Suprapubic skin (tissue), 4 donors: ENCODE results near the gene ACOT7. TPM values are rescaled to one million over a fixed set of nuclear protein-coding genes. Genes with fewer than 3 reads are reported as not detected.
"Not testable (repeated sequence)": the region's sequence is repeated elsewhere in the genome, so short reads cannot be mapped to it uniquely, and the experiment has no call there.

Experiments used
- DNase-seq, 2 donors: peaks; one replicate each; pipeline ENCODE4 v3.0.0-alpha.2; 2019; ENCODE audit warnings: low spot score in 2 of 2
- H3K27ac ChIP-seq: fragments of 200-600 bp; sonication (generic); one replicate; pipeline ENCODE4 v1.5.1; 2019
- H3K27me3 ChIP-seq: fragments of 200-600 bp; sonication (generic); one replicate; pipeline ENCODE4 v1.5.1; 2019
- H3K36me3 ChIP-seq: fragments of 200-600 bp; sonication (generic); one replicate; pipeline ENCODE4 v1.5.1; 2019
- H3K4me1 ChIP-seq: fragments of 200-600 bp; sonication (generic); one replicate; pipeline ENCODE4 v1.5.1; 2019
- H3K4me3 ChIP-seq: fragments of 200-600 bp; sonication (generic); one replicate; pipeline ENCODE4 v1.5.1; 2019; ENCODE audit warnings: mild to moderate bottlenecking
- H3K9me3 ChIP-seq: fragments of 200-600 bp; sonication (generic); one replicate; pipeline ENCODE4 v1.5.1; 2019
- EP300 ChIP-seq: sonication (generic); formaldehyde crosslinking; IDR thresholded peaks from one replicate; pipeline ENCODE4 v1.6.1; 2017; ENCODE audit warnings: antibody characterized with exemption
- POLR2A ChIP-seq, 2 donors: fragments of 450-650 bp; IDR thresholded peaks; one replicate each; pipeline ENCODE4 v1.6.1; 2017; ENCODE audit warnings: antibody characterized with exemption in 2 of 2, mild to moderate bottlenecking in 2 of 2, moderate library complexity in 2 of 2
- POLR2AphosphoS5 ChIP-seq, 3 donors: sonication (generic); formaldehyde crosslinking; IDR thresholded peaks; one replicate each; pipeline ENCODE4 v1.6.1; 2017; ENCODE audit warnings: antibody characterized with exemption in 3 of 3
- WGBS: methylation state at CpG from one replicate; pipeline ENCODE4 v1.1.5; 2018; 5-methylcytosine and 5-hydroxymethylcytosine counted together
- total RNA-seq, 4 donors: library from RNA; depleted of rRNA; stranded (reverse); fragments of >200 nt; gene quantifications; one replicate each; pipeline ENCODE4 v1.1.0, GENCODE V29; 2016
- TF ChIP-seq, protein P1 (sequence below), 2 donors: fragments of 200-600 bp in 1 of 2; fragments of 450-650 bp in 1 of 2; sonication (generic) in 1 of 2; IDR thresholded peaks; one replicate each; pipeline ENCODE4 v1.5.1; 2016 to 2019; ENCODE audit warnings: antibody characterized with exemption in 2 of 2, mild to moderate bottlenecking in 1 of 2, moderate library complexity in 1 of 2

Gene ACOT7
- total RNA-seq, 4 donors from 2014 or later, result 8.4 to 40.5 (median 26.7) TPM

DNA sequence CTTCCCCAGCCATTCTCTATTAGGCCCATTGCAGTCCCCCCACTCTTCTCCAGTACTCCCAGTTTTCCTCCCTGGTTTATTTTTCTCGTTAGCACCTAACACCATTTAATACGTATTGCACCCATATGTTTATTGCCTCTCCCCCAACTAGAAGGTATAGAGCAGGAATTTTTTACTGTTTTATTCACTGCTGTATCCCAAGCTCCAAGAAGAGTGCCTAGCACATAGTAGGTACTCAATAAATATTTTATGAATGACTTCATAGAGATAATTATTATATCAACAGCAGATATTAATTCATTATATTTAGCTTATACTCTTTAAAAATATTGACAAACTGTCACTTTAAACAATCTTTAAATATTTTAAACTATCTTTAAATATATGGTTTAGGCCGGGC, 5.7 kb upstream of the ACOT7 start:
- no peaks in the 10 kb centered on the region for H3K36me3 ChIP-seq
- DNase-seq, result no peak
- peaks cover under 1% of the 10 kb centered on the region for H3K4me1 ChIP-seq
- TF ChIP-seq, protein P1, sequence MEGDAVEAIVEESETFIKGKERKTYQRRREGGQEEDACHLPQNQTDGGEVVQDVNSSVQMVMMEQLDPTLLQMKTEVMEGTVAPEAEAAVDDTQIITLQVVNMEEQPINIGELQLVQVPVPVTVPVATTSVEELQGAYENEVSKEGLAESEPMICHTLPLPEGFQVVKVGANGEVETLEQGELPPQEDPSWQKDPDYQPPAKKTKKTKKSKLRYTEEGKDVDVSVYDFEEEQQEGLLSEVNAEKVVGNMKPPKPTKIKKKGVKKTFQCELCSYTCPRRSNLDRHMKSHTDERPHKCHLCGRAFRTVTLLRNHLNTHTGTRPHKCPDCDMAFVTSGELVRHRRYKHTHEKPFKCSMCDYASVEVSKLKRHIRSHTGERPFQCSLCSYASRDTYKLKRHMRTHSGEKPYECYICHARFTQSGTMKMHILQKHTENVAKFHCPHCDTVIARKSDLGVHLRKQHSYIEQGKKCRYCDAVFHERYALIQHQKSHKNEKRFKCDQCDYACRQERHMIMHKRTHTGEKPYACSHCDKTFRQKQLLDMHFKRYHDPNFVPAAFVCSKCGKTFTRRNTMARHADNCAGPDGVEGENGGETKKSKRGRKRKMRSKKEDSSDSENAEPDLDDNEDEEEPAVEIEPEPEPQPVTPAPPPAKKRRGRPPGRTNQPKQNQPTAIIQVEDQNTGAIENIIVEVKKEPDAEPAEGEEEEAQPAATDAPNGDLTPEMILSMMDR (IDR thresholded peaks at IDR 0.05), result no peak
- TF ChIP-seq POLR2A (IDR thresholded peaks at IDR 0.05), result no peak
- no peak for TF ChIP-seq POLR2AphosphoS5 (IDR thresholded peaks at IDR 0.05)
- TF ChIP-seq EP300, result no peak
- no peak overlapping the region for H3K4me3 ChIP-seq
- H3K9me3 ChIP-seq, result no peaks in the 10 kb centered on the region
- WGBS, result 88% methylated on average over 3 of the region's 3 CpGs
- H3K27ac ChIP-seq, result no peak overlapping the region
- H3K27me3 ChIP-seq, result no peaks in the 10 kb centered on the region

DNA sequence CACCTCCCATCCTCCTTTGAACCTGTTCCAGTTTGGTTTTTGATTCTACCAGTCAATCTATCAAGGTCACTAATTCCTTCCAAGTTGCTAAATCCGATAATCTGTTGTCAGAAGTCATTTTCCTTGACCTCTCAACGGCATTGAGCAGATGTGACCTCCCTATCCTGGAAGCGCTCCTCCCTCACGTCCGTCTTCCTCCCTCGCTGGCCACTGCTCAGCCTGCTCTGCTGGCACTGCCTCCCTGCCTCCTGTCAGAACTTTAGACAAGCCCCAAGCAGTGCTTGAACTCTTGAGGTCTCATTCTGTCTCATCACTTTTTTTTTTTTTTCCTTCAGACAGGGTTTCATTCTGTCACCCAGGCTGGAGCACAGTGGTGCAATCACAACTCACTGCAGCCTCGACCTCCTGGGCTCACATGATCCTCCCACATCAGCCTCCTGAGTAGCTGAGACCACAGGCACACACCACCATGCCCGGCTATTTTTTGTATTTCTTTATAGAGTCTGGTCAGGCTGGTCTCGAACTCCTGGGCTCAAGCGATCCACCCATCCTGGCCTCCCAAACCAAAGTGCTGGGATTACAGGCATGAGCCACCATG, 4.4 kb upstream of the ACOT7 start:
- H3K27ac ChIP-seq, result no peak overlapping the region
- no peak for TF ChIP-seq POLR2A (IDR thresholded peaks at IDR 0.05)
- TF ChIP-seq, protein P1 (IDR thresholded peaks at IDR 0.05), result no peak
- TF ChIP-seq POLR2AphosphoS5 (IDR thresholded peaks at IDR 0.05), result no peak
- TF ChIP-seq EP300, result no peak
- H3K9me3 ChIP-seq, result no peaks in the 10 kb centered on the region
- no peaks in the 10 kb centered on the region for H3K27me3 ChIP-seq
- H3K4me3 ChIP-seq, result no peak overlapping the region
- WGBS, result 75% methylated on average over 10 of the region's 10 CpGs
- peaks cover 8% of the 10 kb centered on the region for H3K4me1 ChIP-seq
- H3K36me3 ChIP-seq, result no peaks in the 10 kb centered on the region
- no peak for DNase-seq

DNA sequence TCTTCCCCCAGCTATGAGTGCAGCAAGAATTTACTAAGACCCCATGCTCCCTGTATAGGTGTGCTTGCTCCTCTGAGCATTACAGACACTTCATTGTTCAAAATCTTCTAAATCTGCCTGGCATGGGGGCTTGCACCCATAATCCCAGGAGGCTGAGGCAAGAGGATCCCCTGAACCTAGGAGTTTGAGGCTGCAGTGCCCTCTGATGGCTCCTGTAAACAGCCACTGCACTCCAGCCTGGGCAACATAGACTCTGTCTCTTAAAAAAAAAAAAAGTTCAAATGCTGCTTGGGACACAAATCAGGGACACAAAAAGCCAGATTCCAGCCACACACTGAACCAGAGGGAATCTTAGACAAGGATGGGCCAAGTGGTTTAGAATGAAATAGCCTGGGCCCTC, 3.4 kb upstream of the ACOT7 start:
- TF ChIP-seq POLR2AphosphoS5 (IDR thresholded peaks at IDR 0.05) (no peak), POLR2A (IDR thresholded peaks at IDR 0.05) (no peak), EP300 (no peak)
- TF ChIP-seq, protein P1 (IDR thresholded peaks at IDR 0.05), result no peak
- no peaks in the 10 kb centered on the region for H3K36me3 ChIP-seq
- no peaks in the 10 kb centered on the region for H3K27me3 ChIP-seq
- peaks cover 17% of the 10 kb centered on the region for H3K4me1 ChIP-seq
- no peaks in the 10 kb centered on the region for H3K9me3 ChIP-seq
- H3K27ac ChIP-seq, result no peak overlapping the region
- no peak for DNase-seq
- no peak overlapping the region for H3K4me3 ChIP-seq

DNA sequence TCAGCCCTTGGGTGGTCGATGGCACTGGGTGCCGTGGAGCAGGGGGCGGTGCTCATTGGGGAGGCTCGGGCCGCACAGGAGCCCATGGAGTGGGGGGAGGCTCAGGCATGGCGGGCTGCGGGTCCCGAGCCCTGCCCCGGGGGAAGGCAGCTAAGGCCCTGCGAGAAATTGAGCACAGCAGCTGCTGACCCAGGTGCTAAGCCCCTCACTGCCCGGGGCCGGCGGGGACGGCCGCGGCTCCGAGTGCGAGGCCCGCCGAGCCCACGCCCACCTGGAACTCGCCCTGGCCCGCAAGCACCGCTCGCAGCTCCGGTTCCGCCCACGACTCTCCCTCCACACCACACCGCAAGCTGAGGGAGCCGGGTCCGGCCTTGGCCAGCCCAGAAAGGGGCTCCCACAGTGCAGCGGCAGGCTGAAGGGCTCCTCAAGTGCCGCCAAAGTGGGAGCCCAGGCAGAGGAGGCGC, 2.2 kb upstream of the ACOT7 start:
- H3K27ac ChIP-seq, H3K36me3 ChIP-seq, H3K27me3 ChIP-seq, DNase-seq, H3K9me3 ChIP-seq, H3K4me3 ChIP-seq: not testable (repeated sequence)
- peaks cover 20% of the 10 kb centered on the region for H3K4me1 ChIP-seq
- 80% methylated on average over 1 of the region's 34 CpGs for WGBS

GRCh38 chr1:6395130-6395529, 1.6 kb upstream of the ACOT7 start:
- not testable (repeated sequence) for DNase-seq, H3K27ac ChIP-seq, H3K27me3 ChIP-seq, H3K36me3 ChIP-seq, H3K9me3 ChIP-seq, H3K4me3 ChIP-seq
- H3K4me1 ChIP-seq, result peaks cover 20% of the 10 kb centered on the region
- 95% methylated on average over 8 of the region's 8 CpGs for WGBS

DNA sequence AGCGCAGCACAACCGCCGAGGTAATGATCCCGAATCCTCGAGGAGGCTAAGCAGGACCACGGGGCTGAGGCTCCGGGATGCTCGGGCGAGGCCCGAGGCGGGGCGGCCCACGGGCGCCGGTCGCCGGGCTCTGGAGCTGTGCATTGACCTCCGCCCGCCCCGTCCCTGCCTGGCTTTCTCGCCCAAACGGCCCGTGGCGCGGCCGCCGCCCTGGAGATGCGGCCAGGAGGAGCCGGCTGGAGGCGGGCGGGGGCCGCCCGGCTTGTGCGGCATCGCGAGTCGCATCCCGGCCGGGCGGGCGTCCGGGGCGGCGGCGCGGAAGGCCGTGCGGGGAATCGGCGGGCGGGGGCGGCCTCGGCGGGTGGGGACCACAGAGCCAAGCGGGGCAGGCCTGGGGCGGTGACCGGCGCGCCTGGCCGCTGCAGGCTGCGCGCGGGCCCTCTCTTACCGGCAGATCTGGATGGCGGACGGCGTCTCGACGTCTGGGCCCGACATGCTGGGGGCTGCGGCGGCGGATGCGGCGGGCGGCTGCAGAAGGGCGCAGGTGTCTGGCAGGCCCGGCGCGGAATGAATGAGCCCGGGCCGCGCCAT, 663 bp downstream of the ACOT7 start:
- Histone ChIP-seq H3K36me3 (no peaks in the 10 kb centered on the region), H3K27ac (peak overlapping the region; percentile 99), H3K9me3 (no peaks in the 10 kb centered on the region), H3K4me1 (peaks cover 20% of the 10 kb centered on the region), H3K27me3 (no peaks in the 10 kb centered on the region), H3K4me3 (peak overlapping the region; percentile 72)
- DNase-seq, result peak in 1 of 2 donors; percentile 90
- TF ChIP-seq EP300, result no peak
- TF ChIP-seq, protein P1 (IDR thresholded peaks at IDR 0.05), result no peak
- TF ChIP-seq POLR2A (IDR thresholded peaks at IDR 0.05), result no peak
- no peak for TF ChIP-seq POLR2AphosphoS5 (IDR thresholded peaks at IDR 0.05)
- 2% methylated on average over 14 of the region's 83 CpGs for WGBS
